GM21360 (cell line): ENCODE results near the gene MED12.

ENCODE experiments used
- ATAC-seq: cut with Tn5 transposase; IDR thresholded peaks from one replicate; pipeline ENCODE4 v1.9.1; 2021; ENCODE audit warnings: mild to moderate bottlenecking, moderate library complexity; ENCODE audit not compliant: unreplicated experiment

Gene MED12

DNA sequence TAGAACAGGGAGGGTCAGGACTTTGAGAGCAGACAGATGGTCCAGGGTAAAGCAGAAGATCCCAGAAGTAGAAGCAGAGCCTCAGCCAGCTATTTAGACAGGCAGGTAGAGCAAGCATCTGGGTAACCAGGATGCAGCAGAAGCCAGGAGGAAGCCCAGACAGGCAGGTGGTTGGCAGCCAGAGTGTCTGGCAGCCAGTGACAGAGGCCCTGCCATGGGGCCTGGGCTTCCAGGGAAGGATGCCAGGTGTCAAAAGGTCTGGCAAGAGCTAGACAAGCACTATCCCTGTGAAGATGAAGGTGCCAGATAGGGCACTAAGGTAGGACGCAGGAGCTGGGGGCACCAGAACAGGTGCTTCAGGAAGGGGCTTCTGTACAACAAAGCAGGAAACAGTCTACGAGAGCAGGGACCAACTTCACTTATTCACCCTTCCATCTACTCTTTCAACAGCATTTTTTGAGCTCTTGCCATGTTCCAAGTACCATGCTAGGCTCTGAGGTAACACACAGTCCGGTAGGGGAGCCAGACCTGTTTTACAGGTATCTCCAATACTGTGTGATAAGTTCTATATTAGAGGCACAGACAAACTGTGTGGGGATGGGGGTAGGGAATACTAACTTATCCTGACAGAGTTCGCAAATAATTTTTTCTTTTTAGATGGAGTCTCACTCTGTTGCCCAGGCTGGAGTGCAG is 66.6 kb downstream of the MED12 start:
- ATAC-seq = no peak

DNA sequence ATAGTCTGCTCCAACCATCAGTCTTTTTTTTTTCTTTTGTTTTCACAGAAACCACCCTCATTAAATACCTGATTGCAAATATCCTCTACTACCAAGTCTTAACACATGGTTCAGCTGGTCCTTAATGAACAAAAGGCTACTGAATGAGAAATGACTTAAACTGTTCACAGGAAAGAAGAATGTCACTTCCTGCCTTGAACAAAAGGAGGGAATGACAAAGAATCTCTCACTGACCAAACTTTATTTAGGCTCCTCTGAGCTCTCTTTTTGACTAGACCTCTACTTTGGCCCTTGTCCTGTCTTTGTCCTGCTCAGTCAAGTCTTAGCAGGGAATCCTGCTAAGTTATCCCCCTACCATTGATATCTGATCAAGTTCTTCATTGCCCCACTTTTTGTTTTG is 72.9 kb downstream of the MED12 start:
- ATAC-seq = no peak
